Upper lobe of right lung (tissue), 1 donor: ENCODE data around the gene RPL18. TPM values are rescaled to one million over a fixed set of nuclear protein-coding genes. Genes with fewer than 3 reads are reported as not detected.
A peak's percentile ranks its signal among the peaks of the same experiment; 100 is the strongest.

Experiments used
- ATAC-seq: fragments of 200-7000 bp; cut with Tn5 transposase; one replicate; pipeline ENCODE4 v1.9.1; 2020; ENCODE audit warnings: mild to moderate bottlenecking, moderate library complexity
- DNase-seq: peaks from one replicate; pipeline ENCODE4 v3.0.0-alpha.2; 2020
- H3K27ac ChIP-seq: fragments of 200-600 bp; one replicate; pipeline ENCODE4 v1.8.0; 2022
- H3K27me3 ChIP-seq: fragments of 200-600 bp; one replicate; pipeline ENCODE4 v1.8.0; 2022; ENCODE audit warnings: mild to moderate bottlenecking
- H3K36me3 ChIP-seq: fragments of 200-600 bp; one replicate; pipeline ENCODE4 v1.8.0; 2022
- H3K4me1 ChIP-seq: fragments of 200-600 bp; one replicate; pipeline ENCODE4 v1.8.0; 2022
- H3K4me3 ChIP-seq: fragments of 200-600 bp; one replicate; pipeline ENCODE4 v1.8.0; 2022; ENCODE audit warnings: mild to moderate bottlenecking
- H3K9me3 ChIP-seq: fragments of 200-600 bp; one replicate; pipeline ENCODE4 v1.8.0; 2022
- CTCF ChIP-seq: fragments of 200-600 bp; IDR thresholded peaks from one replicate; pipeline ENCODE4 v1.8.0; 2022; ENCODE audit warnings: antibody characterized with exemption
- intact Hi-C: fragments of 100-400 bp; cut with DNase I; formaldehyde crosslinking; loops from one replicate; pipeline ENCODE4 v1.11.0; 2022
- long read RNA-seq: library from polyadenylated mRNA; unstranded; transcript quantifications from one replicate; pipeline ENCODE4 v2.0.0, GENCODE V29; 2021
- total RNA-seq: library from RNA; stranded (reverse); fragmentation: NEBNext Ultra II Directional; extraction: Animal tissue kit (Norgen Biotek cat#: 25700); gene quantifications from one replicate; pipeline ENCODE4 v1.2.1, GENCODE V29; 2021
- donor health status: DM: no; HTN: yes; CAD: no; lungs with severe emphysema.

Gene RPL18
- total RNA-seq, result 1,025 TPM
- long read RNA-seq, transcript RPL18-208 (7 exons, 1,004 nt), result major isoform, 104 of 115 reads
- long read RNA-seq, partial matches to known transcripts, result 4 of 115 reads
- long read RNA-seq, other reads (novel, unspliced or antisense), result 0 of 115 reads

DNA sequence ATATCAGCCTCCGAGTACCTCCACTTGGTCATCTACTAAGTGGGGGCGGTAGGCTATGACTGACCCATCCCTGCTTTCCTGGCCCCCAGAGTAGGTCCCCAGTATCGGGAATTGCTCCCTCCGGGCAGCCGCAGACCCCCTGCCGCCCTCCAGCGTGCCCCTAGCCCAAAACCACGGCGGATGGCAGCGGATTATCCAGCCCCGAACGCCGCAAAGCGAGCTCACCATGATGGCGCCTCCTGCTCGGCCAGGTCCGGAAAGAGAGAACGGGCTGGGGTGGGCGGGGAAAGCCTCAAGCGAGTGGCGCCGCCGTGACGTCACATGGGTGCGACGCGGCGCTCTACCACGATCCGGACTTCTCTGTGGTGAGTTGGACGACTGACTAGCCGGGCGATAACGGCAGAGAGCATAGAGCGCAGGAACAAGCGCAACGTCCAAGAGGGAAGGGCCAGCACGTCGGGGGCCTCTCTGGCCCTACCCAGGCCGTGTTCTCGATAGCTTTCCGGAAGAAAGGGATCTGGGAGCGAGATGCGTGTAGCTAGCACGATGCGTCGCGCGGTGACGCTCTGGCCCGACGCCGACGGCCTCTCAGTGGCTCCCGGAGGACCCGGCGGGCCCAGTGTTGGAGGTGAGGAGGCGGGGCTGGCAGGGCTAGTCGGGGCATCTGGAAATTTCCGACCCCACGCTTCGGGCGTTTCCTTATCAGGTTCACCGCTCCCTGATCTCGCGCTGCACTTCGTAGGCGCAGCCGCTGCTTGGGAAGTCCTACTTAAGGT, at the start of gene RPL18, which contains the start of gene SPHK2:
RPL18 (minus strand) TSS at position 263 of the 776 bp plus-strand sequence; CDS start at position 228, 35 bp downstream.
SPHK2 (plus strand) TSS at position 591 of the 776 bp plus-strand sequence. CDS start 1,009 bp downstream, outside the sequence.
- H3K4me1 ChIP-seq, result peaks cover 35% of the 10 kb centered on the region
- H3K36me3 ChIP-seq, result peaks cover 30% of the 10 kb centered on the region
- peak; percentile 98 for DNase-seq
- no peak for TF ChIP-seq CTCF
- no peaks in the 10 kb centered on the region for H3K9me3 ChIP-seq
- peak within 1 kb of the TSS; percentile 93 for H3K27ac ChIP-seq
- peak; percentile 89 for ATAC-seq
- no peaks in the 10 kb centered on the region for H3K27me3 ChIP-seq
- H3K4me3 ChIP-seq, result peak within 1 kb of the TSS; percentile 90
- intact Hi-C loops, result no loop called here

DNA sequence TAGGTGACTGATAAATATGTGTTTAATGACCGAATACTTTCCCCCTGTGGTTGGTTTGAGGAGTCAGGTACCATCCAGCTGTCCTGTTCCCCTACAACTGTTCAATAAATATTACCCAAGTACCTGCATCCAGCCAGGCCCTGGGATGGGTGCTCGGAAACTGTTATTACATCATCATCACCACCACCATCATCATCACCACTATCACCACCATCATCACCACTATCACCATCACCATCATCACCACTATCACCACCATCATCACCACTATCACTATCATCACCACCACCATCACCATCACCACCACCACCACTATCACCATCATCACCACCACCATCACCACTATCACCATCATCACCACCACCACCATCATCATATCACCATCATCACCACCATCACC, 49.8 kb upstream of the RPL18 start:
- Histone ChIP-seq H3K9me3 (no peaks in the 10 kb centered on the region), H3K27ac (no peak overlapping the region), H3K4me3 (no peak overlapping the region), H3K27me3 (no peaks in the 10 kb centered on the region), H3K4me1 (no peaks in the 10 kb centered on the region), H3K36me3 (no peaks in the 10 kb centered on the region)
- intact Hi-C loops, result no loop called here
- TF ChIP-seq CTCF, result no peak
- ATAC-seq (no peak), DNase-seq (no peak)

- Histone ChIP-seq H3K4me3 (no peak overlapping the region), H3K36me3 (no peaks in the 10 kb centered on the region), H3K27me3 (no peaks in the 10 kb centered on the region), H3K4me1 (no peaks in the 10 kb centered on the region), H3K27ac (no peak overlapping the region), H3K9me3 (no peaks in the 10 kb centered on the region)
- TF ChIP-seq CTCF, result no peak
- ATAC-seq (no peak), DNase-seq (no peak)
- intact Hi-C loops, result no loop called here
These were observed 49.4 kb upstream of the RPL18 start for GRCh38 chr19:48668332-48668731.

- ATAC-seq (no peak), DNase-seq (no peak)
- Histone ChIP-seq H3K4me3 (no peak overlapping the region), H3K27me3 (no peaks in the 10 kb centered on the region), H3K4me1 (no peaks in the 10 kb centered on the region), H3K9me3 (no peaks in the 10 kb centered on the region), H3K27ac (no peak overlapping the region), H3K36me3 (no peaks in the 10 kb centered on the region)
- intact Hi-C loops, result no loop called here
- TF ChIP-seq CTCF, result no peak
These were observed 46.8 kb upstream of the RPL18 start for GRCh38 chr19:48665786-48666185.

GRCh38 chr19:48664476-48664875, 45.5 kb upstream of the RPL18 start:
- Histone ChIP-seq H3K4me1 (peaks cover 3% of the 10 kb centered on the region), H3K36me3 (no peaks in the 10 kb centered on the region), H3K27ac (no peak overlapping the region), H3K9me3 (no peaks in the 10 kb centered on the region), H3K27me3 (no peaks in the 10 kb centered on the region), H3K4me3 (no peak overlapping the region)
- intact Hi-C loops, result no loop called here
- ATAC-seq (no peak), DNase-seq (no peak)
- no peak for TF ChIP-seq CTCF
